GM19240 (cell line): ENCODE data around the gene RHBDL1.
"Not testable (repeated sequence)": the region's sequence is repeated elsewhere in the genome, so short reads cannot be mapped to it uniquely, and the experiment has no call there.

Source experiments
- DNase-seq: peaks from one replicate; pipeline ENCODE4 v3.0.0; 2011; ENCODE audit warnings: low spot score; ENCODE audit not compliant: insufficient read length

RHBDL1 gene

GRCh38 chr16:684961-685696 is 9.7 kb downstream of the RHBDL1 start:
- DNase-seq, result no peak

DNA sequence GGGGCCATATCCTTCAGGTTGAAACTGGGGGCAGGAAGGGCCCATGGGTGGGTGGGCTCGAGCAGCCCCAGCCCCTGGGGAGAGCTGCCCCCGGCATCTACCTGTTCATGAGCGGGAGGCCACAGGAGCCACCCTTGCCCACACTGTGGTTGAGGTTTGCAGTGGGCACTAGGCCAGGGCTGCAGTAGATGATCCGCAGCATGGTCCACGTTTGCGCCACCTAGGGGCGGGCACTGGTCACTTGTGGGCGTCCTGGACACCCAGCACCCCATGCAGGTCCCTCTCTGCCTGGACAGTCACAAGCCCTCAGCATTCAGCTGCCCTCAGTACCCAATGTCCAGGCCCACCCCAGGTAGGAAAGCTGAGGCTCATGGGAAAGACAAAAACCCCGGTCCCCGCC is 10.5 kb downstream of the RHBDL1 start:
- DNase-seq, result no peak

GRCh38 chr16:686459-687260 is 11.2 kb downstream of the RHBDL1 start:
- no peak for DNase-seq

- no peak for DNase-seq
Observed at GRCh38 chr16:687499-687898, 12.0 kb downstream of the RHBDL1 start.

DNA sequence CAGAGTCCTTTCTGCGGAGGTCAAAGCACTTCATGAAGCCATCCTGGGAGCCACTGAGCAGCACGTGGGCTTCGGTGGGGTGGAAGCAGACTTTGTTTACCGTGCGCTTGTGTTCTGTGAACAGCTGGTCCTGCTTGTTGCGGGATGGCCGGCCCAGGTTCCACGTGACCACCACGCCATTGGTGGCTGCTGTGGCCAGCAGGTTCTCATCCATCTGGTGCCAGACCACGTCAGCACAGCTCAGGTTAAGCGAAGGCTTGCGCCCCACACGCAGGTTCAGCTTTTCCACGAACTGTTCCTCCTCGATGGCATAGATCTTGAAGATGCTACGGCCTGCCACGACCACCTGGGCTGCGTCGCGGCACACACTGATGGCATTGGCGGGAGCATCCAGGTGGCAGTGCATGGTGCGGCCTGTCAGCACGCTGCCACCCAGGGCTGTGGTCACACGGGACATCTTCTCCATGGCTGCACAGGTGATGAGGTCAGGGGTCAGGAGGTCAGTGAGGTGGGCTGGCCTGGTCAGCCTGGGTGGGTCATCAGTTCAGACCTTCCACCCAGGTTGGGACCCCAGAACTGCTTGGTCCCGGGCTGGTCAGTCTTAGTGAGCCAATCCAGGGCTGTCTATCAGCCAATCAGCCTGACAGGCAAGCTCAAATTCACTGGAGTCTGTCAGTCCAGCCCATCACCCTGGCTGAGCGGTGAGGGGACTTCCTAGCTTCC is 13.9 kb downstream of the RHBDL1 start:
- DNase-seq, result no peak

- DNase-seq, result not testable (repeated sequence)
Observed at GRCh38 chr16:691242-691641, 15.8 kb downstream of the RHBDL1 start.

- DNase-seq, result no peak
Observed at GRCh38 chr16:692356-693108, 17.1 kb downstream of the RHBDL1 start.

DNA sequence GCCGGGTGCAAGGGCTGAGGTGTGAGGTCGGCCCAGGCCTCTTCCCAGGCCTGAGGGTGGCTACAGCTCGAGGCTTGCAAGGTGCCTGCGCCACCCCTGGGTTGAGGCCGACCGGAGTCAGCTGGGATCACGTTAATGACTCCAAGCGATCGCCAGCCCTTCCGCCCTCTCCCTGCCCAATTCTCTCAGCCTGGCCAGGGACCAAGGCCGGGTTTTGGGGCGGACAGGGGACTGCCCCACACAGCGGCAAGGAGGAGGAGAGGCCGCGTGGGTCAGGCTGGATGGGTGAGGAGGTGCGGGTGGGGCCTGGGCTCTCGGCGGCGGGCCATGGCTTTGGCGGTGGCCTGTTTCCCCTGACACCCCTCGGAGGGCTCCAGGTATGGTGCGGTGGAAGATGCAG is 17.9 kb downstream of the RHBDL1 start:
- DNase-seq, result no peak

GRCh38 chr16:693766-694165 is 18.3 kb downstream of the RHBDL1 start:
- DNase-seq, result no peak

- DNase-seq, result no peak
Observed at GRCh38 chr16:694187-694862, 18.9 kb downstream of the RHBDL1 start.

DNA sequence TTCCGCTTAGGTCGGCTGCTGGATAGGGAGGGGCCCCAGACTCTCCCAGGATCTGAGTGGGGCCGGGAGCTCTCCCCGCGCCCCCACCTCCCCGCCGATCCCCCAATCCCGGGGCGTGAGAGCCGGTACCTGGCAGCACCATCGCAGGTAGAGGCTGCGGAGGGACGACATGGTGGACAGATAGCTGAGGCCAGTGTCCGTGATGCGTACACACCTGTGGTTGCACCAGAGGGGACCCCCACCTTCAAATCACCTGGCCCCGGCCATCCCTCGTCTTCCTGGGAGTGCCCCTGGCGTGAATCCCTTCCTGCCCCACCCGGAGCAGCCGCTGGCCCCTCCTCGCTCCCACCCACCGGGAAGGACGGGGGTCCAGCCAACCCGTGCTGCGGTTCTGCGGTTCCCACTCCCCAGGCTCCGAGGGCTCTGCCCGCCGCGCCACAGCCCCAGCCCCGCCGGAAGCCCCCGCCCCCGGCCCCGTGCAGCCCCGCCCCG is 19.4 kb downstream of the RHBDL1 start:
- no peak for DNase-seq

GRCh38 chr16:695355-696089 is 20.1 kb downstream of the RHBDL1 start:
- no peak for DNase-seq

- DNase-seq, result no peak
Observed at GRCh38 chr16:698911-699671, 23.6 kb downstream of the RHBDL1 start.

DNA sequence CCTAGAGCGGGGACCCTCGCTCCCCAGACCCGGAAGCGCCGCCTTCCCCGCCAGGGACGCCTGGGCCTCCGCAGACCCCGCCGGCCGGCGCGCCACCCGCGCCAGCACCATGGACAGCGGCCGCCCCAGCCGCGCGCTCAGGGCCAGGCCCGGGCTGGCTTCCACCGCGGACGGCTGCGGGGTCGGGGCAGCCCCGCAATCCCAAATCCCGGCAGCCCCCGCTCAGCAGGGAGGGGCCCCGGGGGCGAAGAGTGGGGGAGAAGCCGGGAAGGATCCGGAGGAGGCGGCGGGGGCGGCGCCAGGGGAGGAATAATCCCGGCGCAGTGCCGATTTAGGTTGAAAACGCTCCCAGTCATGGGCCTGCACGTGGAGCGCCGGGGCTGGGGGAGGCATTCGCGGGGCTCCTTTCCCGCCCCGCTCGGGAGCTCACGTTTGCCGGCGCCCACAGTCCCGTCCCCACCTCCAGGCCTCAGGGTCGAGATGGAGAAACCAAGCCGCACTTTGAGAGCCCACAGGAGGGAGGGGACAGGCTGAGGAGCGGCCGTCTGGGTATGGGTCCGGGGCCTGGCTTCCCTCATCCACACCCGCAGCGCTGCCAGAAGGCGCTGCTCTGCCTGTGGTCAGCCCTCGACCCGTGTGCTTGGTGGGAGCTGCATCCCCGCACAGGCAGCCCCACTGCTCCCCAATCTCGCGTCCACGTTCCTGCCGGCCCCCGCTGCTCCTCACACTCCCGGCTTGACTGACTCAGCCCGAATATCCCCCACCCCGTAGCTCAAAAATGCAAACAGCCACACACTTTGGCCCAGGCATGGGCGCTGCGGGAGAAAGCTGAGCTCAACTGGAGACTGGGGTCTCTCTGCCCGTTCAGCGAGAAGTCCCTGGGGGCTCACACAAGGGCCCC is 25.5 kb downstream of the RHBDL1 start:
- no peak for DNase-seq

DNA sequence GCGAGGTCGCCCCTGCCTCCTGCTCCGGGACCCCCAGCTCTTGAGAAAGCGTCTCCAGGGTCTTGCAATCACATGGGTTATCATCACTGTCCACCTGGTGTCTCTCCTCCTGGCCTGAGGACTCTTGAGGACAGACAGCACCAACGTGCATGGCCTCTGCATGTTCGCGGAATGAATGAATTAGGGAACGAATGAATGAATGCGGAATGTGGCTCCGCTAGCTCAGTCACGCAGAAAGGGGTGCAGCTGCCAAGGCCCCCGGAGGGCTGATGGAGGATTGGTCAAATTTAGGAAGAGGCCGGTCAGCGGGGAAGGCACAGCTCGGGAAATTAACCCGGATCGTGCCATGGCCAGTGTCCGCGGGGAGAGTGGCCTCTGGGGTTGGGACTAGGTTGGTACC is 26.9 kb downstream of the RHBDL1 start:
- no peak for DNase-seq

GRCh38 chr16:703406-703805 is 27.9 kb downstream of the RHBDL1 start:
- no peak for DNase-seq

GRCh38 chr16:704047-704446 is 28.6 kb downstream of the RHBDL1 start:
- DNase-seq, result no peak
